ENCODE measurements around the gene ESRRB.

The ESRRB gene

GRCh38 chr14:76489667-76490066, 113.7 kb downstream of the ESRRB start:
- no peak for TF ChIP-seq CTCF (IDR thresholded peaks at IDR 0.05; ENCODE audit: insufficient read depth, low read depth, low read length, missing control alignments)
- H3K4me3 ChIP-seq (ENCODE audit: low read depth, low read length): no peak overlapping the region
- no peak for DNase-seq (ENCODE audit: low read depth)

- no peak for DNase-seq (ENCODE audit: low read depth)
- TF ChIP-seq CTCF (IDR thresholded peaks at IDR 0.05; ENCODE audit: insufficient read depth, low read depth, low read length, missing control alignments): no peak
- H3K4me3 ChIP-seq (ENCODE audit: low read depth, low read length): no peak overlapping the region
Observed at GRCh38 chr14:76490111-76490510, 114.2 kb downstream of the ESRRB start.

- no peak overlapping the region for H3K4me3 ChIP-seq (ENCODE audit: low read depth, low read length)
- peak; percentile 45 for DNase-seq (ENCODE audit: low read depth)
- TF ChIP-seq CTCF (IDR thresholded peaks at IDR 0.05; ENCODE audit: insufficient read depth, low read depth, low read length, missing control alignments): no peak
Observed at GRCh38 chr14:76490735-76491134, 114.8 kb downstream of the ESRRB start.

- TF ChIP-seq CTCF (IDR thresholded peaks at IDR 0.05; ENCODE audit: insufficient read depth, low read depth, low read length, missing control alignments): no peak
- no peak for DNase-seq (ENCODE audit: low read depth)
- H3K4me3 ChIP-seq (ENCODE audit: low read depth, low read length): no peak overlapping the region
Observed at GRCh38 chr14:76491172-76491930, 115.4 kb downstream of the ESRRB start.

- TF ChIP-seq CTCF (IDR thresholded peaks at IDR 0.05; ENCODE audit: insufficient read depth, low read depth, low read length, missing control alignments): no peak
- no peak for DNase-seq (ENCODE audit: low read depth)
- no peak overlapping the region for H3K4me3 ChIP-seq (ENCODE audit: low read depth, low read length)
Observed at GRCh38 chr14:76495983-76496382, 120.0 kb downstream of the ESRRB start.

- DNase-seq (ENCODE audit: low read depth): no peak
- no peak overlapping the region for H3K4me3 ChIP-seq (ENCODE audit: low read depth, low read length)
- TF ChIP-seq CTCF (IDR thresholded peaks at IDR 0.05; ENCODE audit: insufficient read depth, low read depth, low read length, missing control alignments): no peak
Observed at GRCh38 chr14:76496595-76496994, 120.7 kb downstream of the ESRRB start.
